GM12865 (cell line): Measurements from ENCODE around the gene IL4I1.

Experiments used
- DNase-seq: peaks from one replicate; pipeline ENCODE4 v3.0.0; 2010; ENCODE audit warnings: low read depth
- H3K4me3 ChIP-seq: 2 replicates; pipeline ENCODE4 v1.5.1; 2011; ENCODE audit warnings: mild to moderate bottlenecking, low read depth, low read length, control low read depth
- TF ChIP-seq, protein P1 (sequence below): IDR thresholded peaks from 2 replicates; pipeline ENCODE4 v1.5.1; 2011; ENCODE audit warnings: low read length, control low read depth, low read depth, inconsistent platforms; ENCODE audit not compliant: insufficient read depth; ENCODE audit errors: missing control alignments

Gene IL4I1

GRCh38 chr19:49874503-49875157, 22.1 kb downstream of the IL4I1 start:
- TF ChIP-seq, protein P1, sequence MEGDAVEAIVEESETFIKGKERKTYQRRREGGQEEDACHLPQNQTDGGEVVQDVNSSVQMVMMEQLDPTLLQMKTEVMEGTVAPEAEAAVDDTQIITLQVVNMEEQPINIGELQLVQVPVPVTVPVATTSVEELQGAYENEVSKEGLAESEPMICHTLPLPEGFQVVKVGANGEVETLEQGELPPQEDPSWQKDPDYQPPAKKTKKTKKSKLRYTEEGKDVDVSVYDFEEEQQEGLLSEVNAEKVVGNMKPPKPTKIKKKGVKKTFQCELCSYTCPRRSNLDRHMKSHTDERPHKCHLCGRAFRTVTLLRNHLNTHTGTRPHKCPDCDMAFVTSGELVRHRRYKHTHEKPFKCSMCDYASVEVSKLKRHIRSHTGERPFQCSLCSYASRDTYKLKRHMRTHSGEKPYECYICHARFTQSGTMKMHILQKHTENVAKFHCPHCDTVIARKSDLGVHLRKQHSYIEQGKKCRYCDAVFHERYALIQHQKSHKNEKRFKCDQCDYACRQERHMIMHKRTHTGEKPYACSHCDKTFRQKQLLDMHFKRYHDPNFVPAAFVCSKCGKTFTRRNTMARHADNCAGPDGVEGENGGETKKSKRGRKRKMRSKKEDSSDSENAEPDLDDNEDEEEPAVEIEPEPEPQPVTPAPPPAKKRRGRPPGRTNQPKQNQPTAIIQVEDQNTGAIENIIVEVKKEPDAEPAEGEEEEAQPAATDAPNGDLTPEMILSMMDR = no peak
- H3K4me3 ChIP-seq = no peak overlapping the region
- no peak for DNase-seq

DNA sequence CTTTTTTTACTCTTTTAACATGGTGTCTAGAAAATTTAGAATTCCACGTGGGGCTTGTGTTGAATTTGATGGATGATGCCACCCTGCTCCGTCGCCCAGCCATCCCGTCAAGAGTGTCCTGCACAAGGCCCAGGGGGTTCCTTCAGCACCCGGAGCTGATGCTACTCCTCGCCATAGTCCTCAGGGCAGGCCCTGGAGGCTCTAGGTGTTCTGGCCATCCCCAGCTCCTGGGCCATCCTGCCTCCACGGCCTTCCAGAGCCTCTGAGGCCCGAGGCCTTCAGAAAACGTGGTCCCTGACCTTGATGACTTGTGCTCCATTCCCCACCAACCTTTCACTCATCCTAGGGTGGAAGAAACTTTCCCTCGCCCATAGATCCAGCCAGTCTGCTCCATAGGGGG, 22.9 kb downstream of the IL4I1 start:
- TF ChIP-seq, protein P1 = no peak
- DNase-seq = no peak
- H3K4me3 ChIP-seq = no peak overlapping the region

DNA sequence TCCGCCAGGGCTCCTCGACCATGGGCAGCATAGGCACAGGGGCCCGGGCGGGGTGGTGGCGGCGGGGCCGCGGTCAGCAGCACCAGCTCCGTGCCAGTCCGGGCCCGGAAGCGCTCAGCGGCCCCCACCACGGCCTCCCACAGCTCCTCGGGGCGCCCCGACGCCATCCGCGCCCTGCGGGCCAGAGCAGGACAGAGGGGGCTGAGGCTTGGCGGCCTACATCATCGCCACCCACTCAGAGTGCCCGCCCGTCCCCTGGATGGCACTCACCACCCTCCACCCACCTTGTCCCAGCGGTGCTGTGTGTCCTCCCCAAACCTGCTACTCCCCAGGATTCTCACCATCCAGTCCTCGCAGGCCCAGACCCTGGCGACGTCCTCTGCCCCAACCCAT, 23.6 kb downstream of the IL4I1 start:
- TF ChIP-seq, protein P1 = no peak
- H3K4me3 ChIP-seq = no peak overlapping the region
- DNase-seq = no peak

GRCh38 chr19:49872245-49873128, 24.2 kb downstream of the IL4I1 start:
- DNase-seq = no peak
- TF ChIP-seq, protein P1 = no peak
- H3K4me3 ChIP-seq = no peak overlapping the region

DNA sequence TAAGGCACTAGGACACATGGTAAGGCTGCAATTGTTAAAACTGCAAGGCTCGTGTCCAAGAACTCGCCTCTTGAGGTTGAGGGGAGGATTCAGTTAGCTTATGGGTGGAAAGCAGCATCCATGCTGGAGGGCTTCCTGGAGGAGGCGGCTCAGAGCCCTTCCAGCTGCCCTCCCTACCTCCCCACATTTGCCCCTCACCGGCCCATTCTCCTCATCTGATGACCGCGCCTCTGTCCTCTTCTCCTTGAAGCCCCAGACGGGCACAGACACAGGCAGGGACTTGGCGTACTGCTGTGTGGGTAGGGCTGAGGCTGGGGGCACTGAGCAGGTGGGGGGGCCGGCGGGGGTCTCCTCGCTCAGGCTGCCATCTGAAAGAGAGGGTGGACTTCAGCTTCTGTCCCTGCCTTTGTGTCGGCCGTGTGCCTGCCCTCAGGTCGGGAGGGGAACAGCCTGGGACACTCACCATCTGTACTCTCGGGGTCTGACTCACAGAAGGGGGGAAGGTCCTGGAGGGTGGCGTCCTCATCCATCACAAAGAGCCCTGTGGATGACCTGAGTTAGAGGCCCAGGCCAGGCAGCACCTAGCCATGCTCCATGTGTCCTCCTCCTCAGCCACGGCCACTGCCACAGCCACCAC, 25.2 kb downstream of the IL4I1 start:
- no peak for DNase-seq
- H3K4me3 ChIP-seq = no peak overlapping the region
- TF ChIP-seq, protein P1 = no peak

DNA sequence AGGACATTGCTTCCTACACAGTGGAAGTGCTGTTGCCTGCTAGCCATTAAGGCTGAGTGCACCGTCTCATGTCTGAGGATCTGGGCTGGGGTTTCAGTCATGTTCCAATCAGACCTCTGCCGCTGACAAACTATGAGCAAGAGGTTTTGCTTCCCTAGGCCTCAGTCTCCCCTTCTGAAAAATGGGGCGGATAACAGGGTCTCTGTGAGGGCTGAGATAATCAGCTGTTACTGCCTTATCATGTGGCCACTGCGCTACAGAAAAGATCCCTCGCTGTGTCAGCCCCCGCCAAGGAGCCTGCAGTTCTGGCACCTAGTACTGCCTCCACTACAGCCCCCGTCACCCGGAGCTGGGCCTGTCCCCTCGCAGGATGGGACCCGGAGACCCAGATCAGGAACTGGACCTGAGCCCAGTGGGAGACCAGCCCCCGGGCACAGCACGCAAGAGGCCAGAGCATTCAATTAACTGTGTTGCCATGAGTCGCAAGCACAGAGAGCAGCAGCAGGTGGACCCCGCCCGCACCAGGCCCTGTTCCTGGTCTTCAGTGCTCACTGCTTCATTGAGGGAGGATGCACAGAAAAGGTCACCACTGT, 26.3 kb downstream of the IL4I1 start:
- DNase-seq = no peak
- TF ChIP-seq, protein P1 = no peak
- H3K4me3 ChIP-seq = peak overlapping the region; percentile 69
